Epidermal melanocyte (primary cell): ENCODE results near the gene GAD2.

Experiments
- DNase-seq: peaks from one replicate; pipeline ENCODE4 v3.0.0; 2011; ENCODE audit warnings: low spot score; ENCODE audit not compliant: insufficient read length

The GAD2 gene

DNA sequence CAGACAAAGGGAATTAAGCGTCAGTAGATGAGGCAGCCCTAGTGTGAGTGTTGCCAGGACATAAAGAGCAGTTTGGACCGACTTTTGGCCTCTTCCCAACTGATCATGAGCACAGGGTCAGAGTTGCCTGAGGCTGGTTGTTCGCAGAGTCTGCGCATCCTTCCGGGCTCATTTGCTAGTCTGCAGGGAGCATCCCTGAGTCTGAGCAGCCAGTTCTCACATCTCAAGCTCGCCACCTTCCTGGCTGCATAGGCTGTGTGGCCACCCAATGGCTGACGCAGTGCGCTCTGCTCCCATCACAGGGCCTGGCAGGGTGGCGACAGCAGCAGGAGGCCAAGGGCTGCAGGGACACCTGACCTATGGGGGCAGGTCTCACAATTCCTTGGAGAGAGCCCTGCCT is 5.0 kb downstream of the GAD2 start:
- DNase-seq, result no peak

DNA sequence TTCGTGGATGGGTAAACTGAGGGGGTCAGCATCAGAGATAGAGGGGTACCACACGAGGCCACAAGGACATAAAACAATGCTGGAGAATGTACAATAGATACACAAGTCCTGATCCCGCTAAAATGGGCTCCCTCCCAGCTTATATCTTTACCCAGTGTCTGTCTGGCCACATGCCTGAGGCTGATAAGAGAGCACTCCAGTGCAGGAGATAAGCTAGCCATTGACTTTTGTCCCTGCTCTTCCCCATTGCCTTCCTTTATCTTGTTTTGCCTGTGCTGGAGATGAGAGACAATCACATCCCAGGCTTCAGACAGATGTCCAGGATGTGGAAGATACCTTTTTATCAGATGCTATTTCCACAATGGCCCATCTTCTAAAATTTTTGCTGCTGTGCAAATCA is 6.0 kb downstream of the GAD2 start:
- DNase-seq, result no peak

- no peak for DNase-seq
Measured at GRCh38 chr10:26225322-26225721, 8.7 kb downstream of the GAD2 start.

DNA sequence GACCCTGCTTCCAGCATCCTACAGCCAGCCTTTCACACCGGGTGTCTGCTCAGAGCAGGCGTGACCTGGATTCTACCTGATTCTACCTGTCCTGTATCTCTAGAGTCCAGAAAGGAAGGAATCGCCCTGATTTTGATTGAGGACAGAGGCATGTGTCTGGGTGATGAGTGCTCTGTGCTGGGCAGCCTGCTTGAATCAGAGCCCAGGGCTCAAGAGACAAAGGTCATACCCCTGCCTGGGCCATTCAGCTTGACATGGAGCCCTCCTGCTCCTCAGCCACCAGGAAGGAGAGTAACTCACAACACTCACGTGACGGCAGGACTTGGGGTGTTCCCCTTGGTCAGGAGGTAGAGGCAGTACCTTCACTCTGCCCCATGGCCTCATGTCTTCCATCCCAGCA is 11.2 kb downstream of the GAD2 start:
- no peak for DNase-seq

DNA sequence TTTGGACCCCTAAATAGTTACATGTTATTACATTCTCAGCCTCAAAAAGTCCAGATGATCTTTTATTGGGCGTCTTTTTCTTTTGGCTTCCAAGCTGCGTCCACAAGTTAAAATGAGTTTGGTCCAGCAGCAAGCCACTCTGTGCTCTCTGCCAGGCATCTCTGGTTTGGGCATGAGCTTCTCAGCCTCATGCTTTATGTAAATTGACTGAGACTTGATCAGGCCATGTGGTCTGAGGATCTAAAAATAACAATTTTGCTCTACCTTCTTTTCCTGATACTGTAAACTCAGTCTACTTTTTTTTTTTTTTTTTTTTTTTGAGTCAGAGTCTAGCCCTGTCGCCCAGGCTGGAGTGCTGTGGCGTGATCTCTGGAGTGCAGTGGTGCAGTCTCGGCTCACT is 15.6 kb downstream of the GAD2 start:
- DNase-seq, result no peak

GRCh38 chr10:26235761-26236160 is 19.2 kb downstream of the GAD2 start:
- no peak for DNase-seq

- no peak for DNase-seq
Measured at GRCh38 chr10:26238378-26238777, 21.8 kb downstream of the GAD2 start.

- no peak for DNase-seq
Measured at GRCh38 chr10:26242706-26243350, 26.3 kb downstream of the GAD2 start.

DNA sequence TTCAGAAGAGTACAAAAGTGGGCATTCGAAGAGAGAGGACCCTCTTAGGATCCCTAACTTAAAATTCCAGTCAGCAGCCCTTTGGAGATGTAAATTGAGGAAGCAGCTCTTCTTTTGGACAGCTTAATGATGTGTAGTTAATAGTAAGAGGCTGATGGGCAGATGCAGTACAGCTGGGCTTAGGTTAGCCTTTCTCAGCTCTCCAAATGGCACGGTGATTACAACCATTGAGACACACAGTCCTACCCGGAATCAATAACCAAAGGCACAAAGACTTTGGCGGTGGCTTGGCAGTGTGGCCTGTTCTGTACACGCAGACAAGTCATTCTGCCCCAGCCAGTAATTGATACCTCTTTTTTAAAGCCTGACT is 26.8 kb downstream of the GAD2 start:
- DNase-seq, result no peak

DNA sequence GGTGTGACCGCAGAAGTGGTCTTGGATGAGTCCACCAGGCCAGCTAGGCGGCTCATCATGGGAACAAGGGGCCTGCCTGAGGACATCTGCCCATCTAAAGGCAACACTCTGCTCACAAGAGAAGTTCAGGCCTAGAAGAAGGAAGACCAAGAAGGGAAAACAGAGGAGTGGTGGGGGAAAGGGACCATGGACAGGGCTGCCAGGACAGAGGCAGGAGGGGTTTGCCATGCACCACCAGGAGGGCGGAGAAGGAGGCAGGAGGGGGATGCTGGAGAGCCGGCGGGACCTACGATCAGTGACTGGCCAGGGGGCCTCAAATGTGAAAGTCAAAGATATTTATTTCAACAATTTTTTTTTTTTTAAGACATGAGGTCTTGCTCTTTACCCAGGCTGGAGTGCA is 33.1 kb downstream of the GAD2 start:
- DNase-seq, result no peak

- no peak for DNase-seq
Measured at GRCh38 chr10:26251925-26252324, 35.4 kb downstream of the GAD2 start.

- DNase-seq, result no peak
Measured at GRCh38 chr10:26254616-26255015, 38.0 kb downstream of the GAD2 start.

DNA sequence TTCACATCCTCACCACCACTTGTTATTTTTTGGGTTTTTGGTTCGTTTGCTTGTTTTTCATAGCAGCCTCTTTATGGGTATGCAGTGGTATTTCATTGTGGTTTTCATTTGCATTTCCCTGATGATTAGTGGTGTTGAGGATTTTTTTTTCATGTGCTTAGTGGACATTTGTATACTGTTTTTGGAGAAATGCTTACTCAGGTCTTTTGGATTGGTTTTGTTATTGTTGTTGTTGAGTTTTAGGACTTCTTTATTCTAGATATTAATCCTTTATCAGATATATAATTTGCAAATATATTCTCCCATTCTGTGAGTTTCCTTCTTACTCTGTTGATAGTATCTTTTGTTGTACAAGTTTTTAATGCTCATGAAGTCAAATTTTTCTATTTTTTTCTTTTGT is 42.8 kb downstream of the GAD2 start:
- DNase-seq, result no peak

- DNase-seq, result no peak
Measured at GRCh38 chr10:26269754-26270153, 53.2 kb downstream of the GAD2 start.

GRCh38 chr10:26274391-26274790 is 57.8 kb downstream of the GAD2 start:
- DNase-seq, result no peak

DNA sequence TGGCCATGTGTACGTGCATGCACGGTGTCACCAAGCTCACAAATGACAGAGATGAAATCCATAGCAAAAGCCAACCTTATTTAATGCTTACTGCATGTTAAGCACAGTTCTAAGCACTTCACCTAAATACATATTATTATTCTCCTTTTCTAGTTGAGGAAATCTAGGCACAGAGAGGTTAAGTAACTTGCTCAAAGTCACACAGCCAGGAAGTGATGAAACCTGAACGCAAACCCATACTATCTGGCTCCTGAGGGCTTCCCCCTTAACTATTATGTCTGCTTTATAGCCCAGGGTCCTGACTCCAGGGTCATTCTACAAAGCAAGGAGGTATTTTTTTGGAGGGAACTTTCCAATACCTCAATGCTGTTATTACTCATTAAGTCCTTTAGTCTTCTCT is 61.7 kb downstream of the GAD2 start:
- DNase-seq, result no peak

DNA sequence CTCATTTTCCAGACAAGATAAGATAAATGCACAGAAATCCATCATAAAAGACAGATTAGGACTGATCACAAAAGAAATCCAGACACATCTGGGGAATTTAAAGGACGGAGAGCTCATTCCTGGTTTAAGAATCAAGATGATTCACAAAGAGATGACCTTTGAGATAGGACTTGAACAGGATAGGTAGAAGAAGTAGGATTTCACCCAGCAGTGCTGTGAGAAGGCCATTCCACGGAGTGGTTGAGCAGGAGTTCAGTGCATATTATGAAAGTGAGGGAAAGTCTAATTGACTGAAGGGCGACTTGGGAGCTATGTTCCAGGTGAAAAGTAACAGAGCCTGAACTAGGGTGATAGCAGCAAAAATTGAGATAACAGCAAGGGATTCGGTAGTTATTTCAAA is 73.7 kb downstream of the GAD2 start:
- DNase-seq, result no peak

- no peak for DNase-seq
Measured at GRCh38 chr10:26291721-26292480, 75.3 kb downstream of the GAD2 start.

DNA sequence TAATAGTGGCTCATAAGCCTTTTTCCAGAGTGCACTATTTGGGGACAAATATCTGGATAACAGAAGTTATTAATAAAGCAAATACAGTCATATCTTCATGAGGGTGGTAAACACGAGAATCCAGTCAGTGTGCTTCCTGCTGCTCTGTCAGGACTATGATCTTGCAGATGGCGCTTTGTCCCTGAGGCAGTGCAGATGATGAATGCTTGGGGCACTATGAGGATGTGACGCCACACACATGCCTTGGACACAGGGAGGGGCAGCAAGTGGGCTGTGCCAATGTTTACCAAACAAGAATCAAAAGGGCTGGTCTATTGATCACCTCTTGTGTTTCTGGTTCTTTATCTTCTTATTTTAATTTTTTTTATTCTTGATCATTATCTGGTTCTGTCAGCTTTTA is 79.8 kb downstream of the GAD2 start:
- no peak for DNase-seq

GRCh38 chr10:26300001-26300400 is 83.4 kb downstream of the GAD2 start:
- no peak for DNase-seq

DNA sequence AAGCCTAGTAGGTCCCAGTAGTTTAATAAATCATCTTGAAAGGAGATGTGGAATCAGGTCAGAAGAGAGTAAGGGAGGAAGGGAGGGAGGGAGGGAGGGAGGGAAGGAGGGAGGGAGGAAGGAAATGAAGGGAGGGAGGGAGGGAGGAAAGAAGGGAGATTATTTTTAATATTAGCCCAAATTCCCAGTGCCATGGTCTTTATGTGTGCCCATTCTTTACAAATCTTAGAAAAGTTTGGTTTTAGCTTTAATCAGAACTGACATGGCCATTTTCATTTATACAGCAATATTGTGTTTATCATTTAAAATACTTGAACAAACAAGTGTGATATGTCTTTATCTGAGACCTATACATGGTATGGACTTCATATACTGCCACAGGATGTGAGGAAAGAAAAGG is 86.8 kb downstream of the GAD2 start:
- DNase-seq, result no peak

DNA sequence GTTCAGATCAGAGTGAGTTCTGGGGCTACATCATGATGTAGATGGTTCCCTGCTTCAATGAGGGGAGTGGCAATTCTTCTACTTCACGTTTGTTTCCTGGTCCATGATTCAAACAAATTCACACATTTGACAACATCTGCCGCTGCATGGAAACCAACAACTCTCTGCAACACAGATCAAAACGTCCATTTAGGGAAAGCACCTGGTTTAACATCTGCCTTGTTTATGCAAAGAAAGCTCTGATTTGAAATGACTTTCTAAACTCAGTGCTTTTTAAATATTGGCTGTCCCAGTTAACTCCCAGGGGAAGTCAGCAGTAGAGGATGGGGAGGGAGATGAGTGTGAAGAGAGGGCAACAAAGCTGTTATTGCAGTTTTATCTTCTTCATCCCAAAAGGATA is 93.8 kb downstream of the GAD2 start:
- DNase-seq, result no peak

DNA sequence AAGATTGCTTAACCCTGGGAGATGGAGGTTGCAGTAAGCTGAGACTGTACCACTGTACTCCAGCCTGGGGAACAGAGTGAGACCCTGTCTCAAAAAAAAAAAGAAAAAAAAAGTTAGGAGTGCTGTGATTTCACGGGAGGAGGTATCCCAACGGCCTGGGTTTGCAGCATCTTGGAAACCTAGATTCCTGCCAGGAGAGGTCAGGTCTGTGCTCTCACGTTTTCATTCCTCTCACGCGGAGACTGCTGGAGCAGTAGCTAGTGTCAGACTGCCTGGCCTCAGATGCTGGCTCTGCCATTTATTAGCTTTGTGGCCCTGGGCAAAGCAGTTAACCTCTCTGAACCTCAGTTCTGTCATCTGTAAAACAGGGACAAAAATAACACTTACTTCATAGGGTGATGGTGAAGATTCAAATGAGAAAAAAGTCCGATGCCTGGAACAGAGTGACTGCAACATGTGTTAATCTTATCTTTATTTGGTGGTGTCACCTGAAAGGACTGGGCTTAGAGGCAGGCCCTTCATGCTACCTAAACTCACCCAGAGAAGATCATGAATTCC is 94.9 kb downstream of the GAD2 start:
- DNase-seq, result no peak
